Urinary bladder (tissue), 4 donors: Measurements from ENCODE around the gene PDZD7. TPM values are rescaled to one million over a fixed set of nuclear protein-coding genes. Genes with fewer than 3 reads are reported as not detected.

Source experiments
- DNase-seq: peaks from one replicate; pipeline ENCODE4 v3.0.0-alpha.2; 2015; ENCODE audit errors: extremely low spot score
- H3K27ac ChIP-seq: one replicate; pipeline ENCODE4 v1.5.1; 2013; ENCODE audit warnings: low read depth, mild to moderate bottlenecking, moderate library complexity
- H3K36me3 ChIP-seq: one replicate; pipeline ENCODE4 v1.6.1; 2013; ENCODE audit warnings: mild to moderate bottlenecking, moderate library complexity; ENCODE audit not compliant: insufficient read depth
- H3K4me1 ChIP-seq: one replicate; pipeline ENCODE4 v1.6.1; 2013; ENCODE audit warnings: mild to moderate bottlenecking, moderate library complexity; ENCODE audit not compliant: insufficient read depth
- H3K4me3 ChIP-seq: one replicate; pipeline ENCODE4 v1.5.1; 2013; ENCODE audit warnings: low read depth, low read length
- WGBS: extraction: QIAGEN DNeasy Blood & Tissue Kit; methylation state at CpG from one replicate; pipeline ENCODE4 v1.1.7; 2013; 5-methylcytosine and 5-hydroxymethylcytosine counted together
- polyA plus RNA-seq: library from polyadenylated mRNA; stranded (reverse); fragments of 200-250 nt; gene quantifications from one replicate; pipeline ENCODE4 v1.2.3, GENCODE V29; 2013
- total RNA-seq: library from RNA; depleted of rRNA; stranded (reverse); fragments of >200 nt; gene quantifications from one replicate; pipeline ENCODE4 v1.2.3, GENCODE V29; 2014
- donor health status: healthy with polysubstance abuse.
- donor health status: healthy.

Gene PDZD7
- total and polyA plus RNA-seq, 2 donors: 0.21 to 0.46 TPM

GRCh38 chr10:100993986-100994708, 36.8 kb downstream of the PDZD7 start:
- 48% methylated on average over 10 of the region's 10 CpGs for WGBS
- H3K27ac ChIP-seq: no peak overlapping the region

GRCh38 chr10:100989088-100989487, 41.8 kb downstream of the PDZD7 start:
- no peak overlapping the region for H3K4me3 ChIP-seq
- no peak overlapping the region for H3K27ac ChIP-seq
- WGBS: 87% methylated on average over 21 of the region's 21 CpGs
- DNase-seq: no peak
- H3K36me3 ChIP-seq: no peaks in the 10 kb centered on the region
- H3K4me1 ChIP-seq: no peaks in the 10 kb centered on the region

More at GRCh38 chr10:100993986-100994708, 36.8 kb downstream of the PDZD7 start:
- Histone ChIP-seq H3K4me3 (no peak overlapping the region), H3K36me3 (no peaks in the 10 kb centered on the region), H3K4me1 (no peaks in the 10 kb centered on the region)
- no peak for DNase-seq

- Histone ChIP-seq H3K27ac (no peak overlapping the region), H3K4me3 (no peak overlapping the region), H3K36me3 (no peaks in the 10 kb centered on the region), H3K4me1 (no peaks in the 10 kb centered on the region)
- WGBS: 63% methylated on average over 10 of the region's 10 CpGs
- no peak for DNase-seq
These were observed 42.8 kb downstream of the PDZD7 start for GRCh38 chr10:100988166-100988565.

GRCh38 chr10:100987685-100988049, 43.3 kb downstream of the PDZD7 start:
- Histone ChIP-seq H3K4me1 (no peaks in the 10 kb centered on the region), H3K36me3 (no peaks in the 10 kb centered on the region), H3K27ac (no peak overlapping the region), H3K4me3 (peak overlapping the region; percentile 79)
- DNase-seq: no peak
- WGBS: 1% methylated on average over 15 of the region's 15 CpGs

- no peaks in the 10 kb centered on the region for H3K36me3 ChIP-seq
- under 1% methylated on average over 75 of the region's 75 CpGs for WGBS
- no peak for DNase-seq
These were observed 43.8 kb downstream of the PDZD7 start, which contains the start of the genes MRPL43 and TWNK for GRCh38 chr10:100986952-100987684. TSS of gene MRPL43 (minus strand) at chr10:100987497. CDS start at chr10:100987443, 54 bp downstream. TSS of gene TWNK (plus strand) at chr10:100987543. CDS start at chr10:100988211, 668 bp downstream.

GRCh38 chr10:100986623-100986951, 44.3 kb downstream of the PDZD7 start:
- no peak for DNase-seq
- WGBS: 18% methylated on average over 17 of the region's 17 CpGs
- no peaks in the 10 kb centered on the region for H3K36me3 ChIP-seq

More at GRCh38 chr10:100986952-100987684, 43.8 kb downstream of the PDZD7 start, which contains the start of the genes MRPL43 and TWNK:
- Histone ChIP-seq H3K27ac (peak within 1 kb of the TSS; percentile 83), H3K4me1 (no peaks in the 10 kb centered on the region), H3K4me3 (peak within 1 kb of the TSS; percentile 79)

GRCh38 chr10:100985336-100985735, 45.6 kb downstream of the PDZD7 start:
- no peaks in the 10 kb centered on the region for H3K36me3 ChIP-seq
- H3K27ac ChIP-seq: no peak overlapping the region
- DNase-seq: no peak
- 75% methylated on average over 5 of the region's 5 CpGs for WGBS
- no peak overlapping the region for H3K4me3 ChIP-seq
- no peaks in the 10 kb centered on the region for H3K4me1 ChIP-seq

More at GRCh38 chr10:100986623-100986951, 44.3 kb downstream of the PDZD7 start:
- no peaks in the 10 kb centered on the region for H3K4me1 ChIP-seq
- peak overlapping the region; percentile 79 for H3K4me3 ChIP-seq
- no peak overlapping the region for H3K27ac ChIP-seq

GRCh38 chr10:100984672-100985177, 46.2 kb downstream of the PDZD7 start:
- H3K36me3 ChIP-seq: no peaks in the 10 kb centered on the region
- DNase-seq: no peak
- no peak overlapping the region for H3K27ac ChIP-seq
- no peak overlapping the region for H3K4me3 ChIP-seq
- H3K4me1 ChIP-seq: no peaks in the 10 kb centered on the region
- WGBS: 70% methylated on average over 2 of the region's 2 CpGs

GRCh38 chr10:100983868-100984671, 46.9 kb downstream of the PDZD7 start:
- Histone ChIP-seq H3K4me1 (no peaks in the 10 kb centered on the region), H3K27ac (no peak overlapping the region), H3K4me3 (no peak overlapping the region), H3K36me3 (no peaks in the 10 kb centered on the region)
- no peak for DNase-seq
- WGBS: 82% methylated on average over 13 of the region's 13 CpGs

GRCh38 chr10:100982916-100983830, 47.8 kb downstream of the PDZD7 start:
- 87% methylated on average over 24 of the region's 24 CpGs for WGBS
- Histone ChIP-seq H3K36me3 (no peaks in the 10 kb centered on the region), H3K27ac (no peak overlapping the region), H3K4me1 (no peaks in the 10 kb centered on the region), H3K4me3 (no peak overlapping the region)
- DNase-seq: no peak

- no peak overlapping the region for H3K4me3 ChIP-seq
- no peaks in the 10 kb centered on the region for H3K36me3 ChIP-seq
- WGBS: 88% methylated on average over 5 of the region's 5 CpGs
- DNase-seq: no peak
- H3K4me1 ChIP-seq: no peaks in the 10 kb centered on the region
- H3K27ac ChIP-seq: no peak overlapping the region
These were observed 49.7 kb downstream of the PDZD7 start for GRCh38 chr10:100981178-100981772.

GRCh38 chr10:100980711-100981110, 50.2 kb downstream of the PDZD7 start:
- Histone ChIP-seq H3K36me3 (no peaks in the 10 kb centered on the region), H3K4me1 (no peaks in the 10 kb centered on the region), H3K4me3 (no peak overlapping the region), H3K27ac (no peak overlapping the region)
- 94% methylated on average over 7 of the region's 7 CpGs for WGBS
- no peak for DNase-seq
